Cerebellar nuclear complex (tissue), 1 donor: ENCODE results near the gene DNAH2.

Source experiments
- DNase-seq, 2 experiments: peaks; one replicate each; lab custom pipeline; 2025; lab: John Stamatoyannopoulos, UW

Gene DNAH2

DNA sequence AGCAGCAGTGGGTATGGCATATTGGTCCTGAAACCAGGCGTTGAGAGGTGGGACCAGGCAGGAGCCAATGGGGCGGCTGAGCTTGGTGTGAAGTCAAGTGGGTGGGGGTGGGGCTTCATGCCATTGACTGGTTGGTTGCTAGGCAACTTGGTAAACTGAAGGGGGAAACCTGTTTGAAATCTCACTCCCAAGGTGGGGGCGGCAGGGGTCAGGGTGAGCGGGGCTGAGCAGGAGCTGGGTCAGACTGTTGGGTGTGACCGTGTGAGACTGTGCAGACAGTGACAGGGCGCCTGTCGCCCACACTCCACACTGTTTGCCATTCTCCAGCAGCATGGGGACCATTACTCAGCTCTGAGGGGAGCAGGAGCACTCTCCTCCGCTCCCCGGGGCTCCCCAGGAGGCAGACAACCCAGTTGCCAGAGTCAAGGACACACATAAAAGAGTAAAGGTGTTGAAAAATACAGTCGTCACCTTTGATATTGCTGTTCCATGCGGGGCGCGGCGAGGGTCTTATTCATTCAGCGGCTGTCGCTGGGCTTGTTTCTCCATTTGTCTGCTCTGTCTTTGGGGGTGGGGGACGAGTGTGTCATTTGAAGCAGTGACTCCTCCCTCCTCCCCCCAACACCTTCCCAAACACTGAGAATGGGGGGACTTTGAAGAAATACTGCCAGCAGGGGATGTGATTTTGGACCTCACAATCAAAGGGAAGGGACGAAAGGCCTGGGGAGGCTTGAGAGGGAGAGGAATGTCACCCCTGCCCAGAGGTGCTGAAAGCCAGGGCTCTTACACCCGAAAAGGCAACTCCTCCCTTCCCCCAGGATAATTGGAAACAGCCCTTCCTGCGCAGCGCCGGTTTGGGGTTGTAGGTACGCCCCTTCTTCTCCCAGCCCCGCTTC, 13.7 kb upstream of the DNAH2 start:
- DNase-seq = no peak

GRCh38 chr17:7704601-7705268, 12.8 kb upstream of the DNAH2 start, which contains the start of gene EFNB3:
TSS of gene EFNB3 (plus strand) at chr17:7705202. CDS start at chr17:7705599, 397 bp downstream.
- DNase-seq = no peak

DNA sequence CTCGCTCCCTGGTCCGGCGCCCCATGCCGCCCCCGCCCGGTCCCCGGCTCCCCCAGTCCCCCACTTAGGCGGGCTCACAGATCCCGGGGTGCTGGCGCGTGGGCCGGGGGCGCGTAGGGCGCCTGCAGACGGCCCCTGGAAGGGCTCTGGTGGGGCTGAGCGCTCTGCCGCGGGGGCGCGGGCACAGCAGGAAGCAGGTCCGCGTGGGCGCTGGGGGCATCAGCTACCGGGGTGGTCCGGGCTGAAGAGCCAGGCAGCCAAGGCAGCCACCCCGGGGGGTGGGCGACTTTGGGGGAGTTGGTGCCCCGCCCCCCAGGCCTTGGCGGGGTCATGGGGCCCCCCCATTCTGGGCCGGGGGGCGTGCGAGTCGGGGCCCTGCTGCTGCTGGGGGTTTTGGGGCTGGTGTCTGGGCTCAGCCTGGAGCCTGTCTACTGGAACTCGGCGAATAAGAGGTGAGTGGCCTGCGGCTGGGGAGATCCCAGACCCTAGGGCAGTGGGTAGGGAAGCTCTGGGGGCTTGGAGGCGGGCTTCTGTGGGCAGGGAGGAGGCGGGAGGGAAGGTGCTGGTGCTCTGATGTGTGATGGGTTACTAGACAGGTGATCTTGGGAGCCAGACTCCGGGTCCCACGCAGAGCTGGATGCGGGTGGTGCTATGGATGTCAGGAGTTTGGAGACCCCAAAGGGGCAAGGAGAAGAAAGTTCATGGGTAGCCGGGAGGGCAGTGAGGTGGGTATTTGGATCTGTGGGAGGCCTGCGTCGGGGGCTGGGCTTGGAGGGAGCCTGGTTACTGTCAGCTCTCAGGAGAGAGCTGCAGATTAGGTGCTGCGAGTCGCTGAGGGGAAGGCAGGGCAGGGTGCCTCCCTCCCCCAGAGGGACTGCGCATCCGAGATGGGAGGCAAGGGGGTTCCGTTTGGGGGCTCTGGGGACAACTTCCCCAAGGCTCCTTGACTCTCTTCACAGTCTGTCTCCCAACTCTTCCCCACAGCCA, 12.0 kb upstream of the DNAH2 start:
- no peak for DNase-seq

GRCh38 chr17:7706631-7707354, 10.8 kb upstream of the DNAH2 start:
- no peak for DNase-seq

DNA sequence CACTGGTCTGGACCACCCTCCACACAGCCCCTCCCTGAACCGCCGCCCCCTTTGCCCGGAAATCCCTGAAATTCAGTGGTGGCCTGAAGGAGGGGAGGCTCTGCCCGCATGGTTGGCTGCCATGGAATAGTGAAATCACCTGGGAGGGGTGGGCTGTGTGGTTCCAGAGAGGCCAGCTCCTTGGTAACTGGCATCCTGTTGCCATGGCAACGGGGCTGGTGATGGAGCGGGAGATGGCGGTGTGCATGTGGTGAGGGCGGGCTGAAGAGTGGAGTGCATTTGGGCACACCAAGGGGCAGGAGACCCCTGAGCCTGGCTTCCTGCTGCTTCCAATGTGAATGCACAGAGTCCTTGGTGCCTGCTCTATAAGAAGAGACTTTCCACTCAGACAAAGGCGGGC, 10.1 kb upstream of the DNAH2 start:
- DNase-seq = no peak

DNA sequence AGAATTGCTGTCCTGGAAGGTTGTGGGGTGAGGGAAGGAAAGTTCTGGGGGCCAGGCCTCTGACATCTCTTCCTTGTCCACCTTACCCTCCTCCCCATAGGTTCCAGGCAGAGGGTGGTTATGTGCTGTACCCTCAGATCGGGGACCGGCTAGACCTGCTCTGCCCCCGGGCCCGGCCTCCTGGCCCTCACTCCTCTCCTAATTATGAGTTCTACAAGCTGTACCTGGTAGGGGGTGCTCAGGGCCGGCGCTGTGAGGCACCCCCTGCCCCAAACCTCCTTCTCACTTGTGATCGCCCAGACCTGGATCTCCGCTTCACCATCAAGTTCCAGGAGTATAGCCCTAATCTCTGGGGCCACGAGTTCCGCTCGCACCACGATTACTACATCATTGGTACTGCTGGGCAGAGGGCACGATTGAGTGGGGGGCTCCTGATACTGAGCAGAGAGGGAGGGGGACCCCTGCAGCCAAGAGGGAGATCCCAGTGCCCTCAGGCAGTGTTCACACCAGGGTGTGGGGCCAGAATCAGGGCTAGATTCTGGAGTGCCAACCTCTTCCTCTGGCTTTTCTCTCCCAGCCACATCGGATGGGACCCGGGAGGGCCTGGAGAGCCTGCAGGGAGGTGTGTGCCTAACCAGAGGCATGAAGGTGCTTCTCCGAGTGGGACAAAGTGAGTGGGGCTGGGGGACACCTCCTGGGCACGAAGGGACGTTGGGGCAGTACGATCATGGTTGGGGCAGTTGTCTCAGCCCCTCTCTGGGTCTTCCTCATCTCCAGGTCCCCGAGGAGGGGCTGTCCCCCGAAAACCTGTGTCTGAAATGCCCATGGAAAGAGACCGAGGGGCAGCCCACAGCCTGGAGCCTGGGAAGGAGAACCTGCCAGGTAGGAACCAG, 9.4 kb upstream of the DNAH2 start:
- no peak for DNase-seq

GRCh38 chr17:7709031-7709430, 8.5 kb upstream of the DNAH2 start:
- DNase-seq = no peak

DNA sequence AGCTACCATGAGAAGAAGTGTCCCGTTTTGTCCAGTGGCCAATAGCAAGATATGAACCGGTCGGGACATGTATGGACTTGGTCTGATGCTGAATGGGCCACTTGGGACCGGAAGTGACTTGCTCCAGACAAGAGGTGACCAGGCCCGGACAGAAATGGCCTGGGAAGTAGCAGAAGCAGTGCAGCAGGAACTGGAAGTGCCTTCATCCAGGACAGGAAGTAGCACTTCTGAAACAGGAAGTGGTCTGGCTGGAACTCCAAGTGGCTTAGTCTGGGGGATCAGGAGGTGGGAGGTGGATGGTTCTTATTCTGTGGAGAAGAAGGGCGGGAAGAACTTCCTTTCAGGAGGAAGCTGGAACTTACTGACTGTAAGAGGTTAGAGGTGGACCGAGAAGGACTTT, 7.2 kb upstream of the DNAH2 start:
- no peak for DNase-seq

DNA sequence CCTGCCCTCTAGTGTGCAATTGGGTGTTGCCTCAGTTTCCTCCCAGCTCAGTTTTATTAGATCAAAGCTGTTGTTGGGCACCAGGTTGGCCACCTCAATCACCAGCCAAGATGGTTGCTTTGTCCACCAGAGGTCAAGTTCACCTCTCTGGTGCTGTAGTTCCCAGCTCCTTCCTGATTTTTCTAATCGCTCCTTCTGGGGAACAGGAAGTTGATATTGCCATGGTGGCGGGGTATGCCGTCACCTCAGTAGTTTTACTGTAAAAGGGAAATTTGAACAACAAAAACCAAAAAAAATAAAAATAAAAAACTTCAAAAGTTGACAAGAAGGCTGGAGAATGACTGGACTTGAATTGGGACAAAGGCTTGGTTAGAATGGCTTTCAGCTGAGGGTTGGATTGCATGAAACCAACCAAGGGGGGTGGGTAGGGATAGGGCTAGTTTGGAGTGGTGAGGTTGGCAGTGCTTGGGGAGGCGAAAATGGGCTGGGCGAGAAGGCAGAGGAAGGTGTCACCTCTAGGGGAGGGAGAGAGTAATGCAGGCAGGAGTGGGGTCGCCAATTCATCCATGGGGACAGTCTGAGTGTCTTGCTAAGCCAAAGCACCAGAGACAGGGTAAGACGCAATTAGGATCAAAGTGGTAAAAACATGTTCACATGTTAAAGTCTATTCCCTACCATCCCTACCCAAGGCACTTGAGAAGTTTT, 6.3 kb upstream of the DNAH2 start:
- DNase-seq = no peak

- DNase-seq = no peak
Observed at GRCh38 chr17:7712111-7712771, 5.3 kb upstream of the DNAH2 start.

- no peak for DNase-seq
Observed at GRCh38 chr17:7713782-7714181, 3.8 kb upstream of the DNAH2 start.

GRCh38 chr17:7714721-7715594, 2.6 kb upstream of the DNAH2 start:
- no peak for DNase-seq

GRCh38 chr17:7715936-7716886, 1.3 kb upstream of the DNAH2 start:
- no peak for DNase-seq

DNA sequence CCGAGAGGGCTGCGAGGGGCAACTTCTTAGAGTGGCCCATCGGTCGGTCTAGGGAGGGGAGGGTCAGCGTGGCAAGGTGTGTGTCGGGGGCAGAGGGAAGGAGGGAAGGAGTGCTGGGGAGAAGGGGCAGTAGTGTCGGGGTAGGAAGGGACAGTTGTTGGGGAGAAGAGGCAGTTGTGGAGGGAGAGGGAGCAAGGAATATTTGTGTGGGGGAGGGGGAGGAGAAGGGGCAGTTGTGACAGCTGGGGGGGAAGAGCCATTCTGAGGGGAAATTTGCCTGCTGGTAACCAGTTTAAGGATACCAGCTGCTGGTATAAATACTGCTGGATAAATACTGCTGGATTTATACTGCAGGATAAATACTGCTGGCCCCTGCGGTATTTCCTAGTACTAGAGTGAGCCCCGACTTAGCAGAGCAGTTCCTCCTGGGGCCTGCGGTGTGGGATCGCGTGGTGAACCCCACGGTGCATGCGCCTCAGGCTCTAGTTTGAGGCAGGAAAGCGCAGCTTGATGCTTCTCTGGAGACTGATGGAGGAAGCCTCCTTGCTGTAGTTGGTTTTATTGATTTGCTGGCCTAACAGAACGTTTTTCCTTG, 309 bp downstream of the DNAH2 start:
- DNase-seq = no peak

GRCh38 chr17:7719661-7720060, 2.1 kb downstream of the DNAH2 start:
- DNase-seq = no peak

DNA sequence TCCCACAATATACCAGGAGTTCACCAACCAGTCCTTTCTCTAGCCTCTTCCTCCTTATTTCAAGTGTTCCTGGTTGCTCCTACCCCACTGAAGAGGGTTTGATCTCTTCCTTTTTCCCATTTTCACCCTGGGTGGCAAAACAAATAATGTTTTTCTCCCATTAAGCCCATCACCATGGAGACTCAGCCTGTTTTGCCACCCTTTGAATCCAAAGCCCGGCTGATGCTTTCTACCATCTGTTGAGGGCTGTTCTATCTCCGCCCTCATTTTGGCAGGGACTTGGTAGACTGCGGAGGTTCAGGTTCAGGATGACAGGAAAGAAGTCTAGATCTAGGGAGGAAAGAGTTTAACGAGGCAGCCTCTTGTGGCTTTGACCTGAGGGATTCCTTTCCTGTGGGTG, 2.6 kb downstream of the DNAH2 start:
- no peak for DNase-seq

DNA sequence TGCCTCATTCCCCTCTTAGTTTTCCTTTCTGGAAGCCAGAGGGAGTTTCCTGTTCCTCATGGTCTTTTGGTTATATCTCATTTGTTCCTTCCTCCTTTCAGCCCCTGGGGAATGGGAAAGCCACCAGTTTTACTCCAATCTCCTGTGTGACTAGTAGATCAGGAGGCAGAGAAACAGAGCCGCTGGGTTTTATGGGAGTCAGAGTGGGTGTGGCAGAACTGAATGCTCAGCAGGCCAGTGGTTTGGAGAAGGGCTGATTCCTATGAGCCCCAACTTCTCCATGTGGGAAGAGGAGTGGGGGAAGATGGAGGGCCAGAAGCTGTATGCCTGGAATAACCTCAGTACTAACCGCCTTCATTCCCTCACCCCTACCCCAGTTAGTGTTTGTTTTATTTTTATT, 4.1 kb downstream of the DNAH2 start:
- DNase-seq = no peak
